HG02973 (cell line): ENCODE measurements around the gene LMBR1.
"Not testable (repeated sequence)": the region's sequence is repeated elsewhere in the genome, so short reads cannot be mapped to it uniquely, and the experiment has no call there.

Experiments used
- ATAC-seq: cut with Tn5 transposase; IDR thresholded peaks from one replicate; pipeline ENCODE4 v1.9.1; 2021; ENCODE audit warnings: moderate library complexity; ENCODE audit not compliant: unreplicated experiment

Gene LMBR1

GRCh38 chr7:156702399-156702798 is 190.6 kb downstream of the LMBR1 start:
- ATAC-seq, result no peak

- ATAC-seq, result not testable (repeated sequence)
These were observed 191.2 kb downstream of the LMBR1 start for GRCh38 chr7:156701787-156702186.

- not testable (repeated sequence) for ATAC-seq
These were observed 194.5 kb downstream of the LMBR1 start for GRCh38 chr7:156698512-156698911.

GRCh38 chr7:156697283-156697682 is 195.7 kb downstream of the LMBR1 start:
- ATAC-seq, result not testable (repeated sequence)

- ATAC-seq, result no peak
These were observed 199.4 kb downstream of the LMBR1 start for GRCh38 chr7:156693627-156694026.

- no peak for ATAC-seq
These were observed 200.1 kb downstream of the LMBR1 start for GRCh38 chr7:156692849-156693248.

GRCh38 chr7:156691764-156692163 is 201.2 kb downstream of the LMBR1 start:
- ATAC-seq, result no peak

- ATAC-seq, result no peak
These were observed 208.3 kb downstream of the LMBR1 start for GRCh38 chr7:156684661-156685060.

- no peak for ATAC-seq
These were observed 208.7 kb downstream of the LMBR1 start for GRCh38 chr7:156684251-156684650.

- no peak for ATAC-seq
These were observed 210.1 kb downstream of the LMBR1 start for GRCh38 chr7:156682928-156683327.

- no peak for ATAC-seq
These were observed 212.7 kb downstream of the LMBR1 start for GRCh38 chr7:156680281-156680680.

- no peak for ATAC-seq
These were observed 215.5 kb downstream of the LMBR1 start for GRCh38 chr7:156677374-156678054.

- ATAC-seq, result no peak
These were observed 216.7 kb downstream of the LMBR1 start for GRCh38 chr7:156676263-156676662.

GRCh38 chr7:156675721-156676120 is 217.3 kb downstream of the LMBR1 start:
- no peak for ATAC-seq

GRCh38 chr7:156673902-156674301 is 219.1 kb downstream of the LMBR1 start:
- ATAC-seq, result no peak

GRCh38 chr7:156673454-156673853 is 219.5 kb downstream of the LMBR1 start:
- ATAC-seq, result no peak

GRCh38 chr7:156669035-156669828 is 223.8 kb downstream of the LMBR1 start:
- no peak for ATAC-seq

- no peak for ATAC-seq
These were observed 224.7 kb downstream of the LMBR1 start for GRCh38 chr7:156668130-156668741.

GRCh38 chr7:156667110-156667426 is 225.9 kb downstream of the LMBR1 start:
- ATAC-seq, result no peak

GRCh38 chr7:156666368-156667109 is 226.4 kb downstream of the LMBR1 start:
- ATAC-seq, result no peak

GRCh38 chr7:156665101-156665500 is 227.9 kb downstream of the LMBR1 start:
- ATAC-seq, result no peak
